ENCODE data around the gene CASKIN2. TPM values are rescaled to one million over a fixed set of nuclear protein-coding genes. Genes with fewer than 3 reads are reported as not detected.

CASKIN2 gene
- total RNA-seq, 1 experiment from 2014 or later, result 19.2 TPM

DNA sequence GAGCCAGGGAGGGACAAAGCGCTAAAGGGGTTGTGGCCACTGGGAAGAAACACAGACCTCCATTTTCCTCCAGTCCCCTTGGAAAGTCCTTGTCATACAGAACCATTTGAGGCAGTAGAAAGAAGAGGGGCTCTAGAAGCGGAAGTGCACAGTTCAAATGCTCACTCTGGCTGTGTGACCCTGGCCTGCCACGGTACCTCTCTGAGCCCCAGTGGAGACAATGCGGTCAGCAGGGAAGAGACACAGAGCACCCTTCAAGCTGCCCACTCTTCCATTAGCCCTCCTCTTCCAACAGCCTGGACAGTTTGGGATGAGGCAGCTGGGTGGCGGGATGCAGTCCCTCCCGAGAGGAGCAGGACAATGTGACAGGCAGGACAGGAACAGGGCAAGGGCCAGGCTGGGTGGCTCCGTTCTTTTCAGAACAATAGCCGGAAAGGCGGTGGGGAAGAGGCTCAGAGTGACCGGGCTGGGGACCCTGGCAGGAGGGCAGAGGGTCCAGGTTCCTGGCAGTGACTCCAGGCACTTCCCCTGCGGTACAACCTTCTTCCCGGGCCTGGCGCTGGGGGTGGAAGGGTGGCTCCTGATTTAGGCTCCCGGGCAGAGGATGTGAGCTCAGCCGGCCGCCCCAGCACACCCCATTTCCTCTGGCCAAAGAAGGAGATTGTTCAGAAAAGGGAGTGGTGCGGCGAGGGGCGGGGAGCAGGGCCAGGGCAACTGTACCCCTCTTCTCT, 5.6 kb downstream of the CASKIN2 start:
- BruUV-seq (replicated peaks), result no TSS peak
- Mint-ChIP-seq H3K9me3 (ENCODE audit: unreplicated experiment) (no peaks in the 10 kb centered on the region), H3K4me1 (ENCODE audit: insufficient read depth, unreplicated experiment) (peaks cover 10% of the 10 kb centered on the region), H3K36me3 (ENCODE audit: insufficient read depth, unreplicated experiment) (peaks cover 41% of the 10 kb centered on the region), H3K4me3 (ENCODE audit: unreplicated experiment) (no peak overlapping the region), H3K27me3 (ENCODE audit: insufficient read depth, unreplicated experiment) (no peaks in the 10 kb centered on the region), H3K27ac (ENCODE audit: low read depth, unreplicated experiment) (no peak overlapping the region)
- POLR2A ChIA-PET, result interaction anchor here (0.8 kb wide), 1 partner anchor 54 kb away, joined by 3 read pairs; no protein-coding TSS in a partner anchor
- CTCF ChIA-PET, result no interaction called here
- intact Hi-C loops (cut with micrococcal nuclease), result no loop called here
- TF ChIP-seq, protein P1, sequence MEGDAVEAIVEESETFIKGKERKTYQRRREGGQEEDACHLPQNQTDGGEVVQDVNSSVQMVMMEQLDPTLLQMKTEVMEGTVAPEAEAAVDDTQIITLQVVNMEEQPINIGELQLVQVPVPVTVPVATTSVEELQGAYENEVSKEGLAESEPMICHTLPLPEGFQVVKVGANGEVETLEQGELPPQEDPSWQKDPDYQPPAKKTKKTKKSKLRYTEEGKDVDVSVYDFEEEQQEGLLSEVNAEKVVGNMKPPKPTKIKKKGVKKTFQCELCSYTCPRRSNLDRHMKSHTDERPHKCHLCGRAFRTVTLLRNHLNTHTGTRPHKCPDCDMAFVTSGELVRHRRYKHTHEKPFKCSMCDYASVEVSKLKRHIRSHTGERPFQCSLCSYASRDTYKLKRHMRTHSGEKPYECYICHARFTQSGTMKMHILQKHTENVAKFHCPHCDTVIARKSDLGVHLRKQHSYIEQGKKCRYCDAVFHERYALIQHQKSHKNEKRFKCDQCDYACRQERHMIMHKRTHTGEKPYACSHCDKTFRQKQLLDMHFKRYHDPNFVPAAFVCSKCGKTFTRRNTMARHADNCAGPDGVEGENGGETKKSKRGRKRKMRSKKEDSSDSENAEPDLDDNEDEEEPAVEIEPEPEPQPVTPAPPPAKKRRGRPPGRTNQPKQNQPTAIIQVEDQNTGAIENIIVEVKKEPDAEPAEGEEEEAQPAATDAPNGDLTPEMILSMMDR (IDR thresholded peaks at IDR 0.05; ENCODE audit: unreplicated experiment), result no peak
- DNase-seq (ENCODE audit: unreplicated experiment), result no peak

DNA sequence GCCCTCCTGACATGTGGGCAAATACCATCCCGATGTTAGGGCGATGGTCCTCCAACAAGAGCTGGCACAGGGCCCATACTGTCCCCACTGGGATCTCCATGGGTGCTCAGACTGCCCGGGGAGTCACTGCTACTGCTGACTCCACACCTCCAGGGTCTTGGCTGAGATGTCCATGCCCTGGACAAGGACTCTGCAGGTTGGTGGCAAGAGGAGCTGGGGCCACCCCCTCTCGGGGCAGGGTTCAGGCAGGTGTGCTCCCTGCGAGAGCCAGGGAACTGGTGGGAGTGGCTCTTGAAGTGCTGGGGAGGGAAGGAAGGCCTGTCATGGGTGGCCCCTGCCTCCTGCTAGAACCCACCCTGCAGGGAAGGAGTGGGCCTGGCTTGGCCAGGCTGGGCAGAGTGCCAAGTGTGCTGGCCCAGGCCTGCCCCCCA, 6.4 kb downstream of the CASKIN2 start:
- H3K9me3 Mint-ChIP-seq (ENCODE audit: unreplicated experiment), result no peaks in the 10 kb centered on the region
- ChIA-PET POLR2A (interaction anchor here (0.8 kb wide), 1 partner anchor 54 kb away, joined by 3 read pairs; no protein-coding TSS in a partner anchor), CTCF (interaction anchor here (1.2 kb wide), 1 partner anchor 124 kb away, joined by 3 read pairs; no protein-coding TSS in a partner anchor)
- DNase-seq (ENCODE audit: unreplicated experiment), result no peak
- no peak overlapping the region for H3K4me3 Mint-ChIP-seq (ENCODE audit: unreplicated experiment)
- intact Hi-C loops (cut with micrococcal nuclease), result no loop called here
- TF ChIP-seq, protein P1 (IDR thresholded peaks at IDR 0.05; ENCODE audit: unreplicated experiment), result no peak
- peaks cover 10% of the 10 kb centered on the region for H3K4me1 Mint-ChIP-seq (ENCODE audit: insufficient read depth, unreplicated experiment)
- BruUV-seq (replicated peaks), result no TSS peak
- H3K36me3 Mint-ChIP-seq (ENCODE audit: insufficient read depth, unreplicated experiment), result peaks cover 39% of the 10 kb centered on the region
- no peaks in the 10 kb centered on the region for H3K27me3 Mint-ChIP-seq (ENCODE audit: insufficient read depth, unreplicated experiment)
- H3K27ac Mint-ChIP-seq (ENCODE audit: low read depth, unreplicated experiment), result no peak overlapping the region

DNA sequence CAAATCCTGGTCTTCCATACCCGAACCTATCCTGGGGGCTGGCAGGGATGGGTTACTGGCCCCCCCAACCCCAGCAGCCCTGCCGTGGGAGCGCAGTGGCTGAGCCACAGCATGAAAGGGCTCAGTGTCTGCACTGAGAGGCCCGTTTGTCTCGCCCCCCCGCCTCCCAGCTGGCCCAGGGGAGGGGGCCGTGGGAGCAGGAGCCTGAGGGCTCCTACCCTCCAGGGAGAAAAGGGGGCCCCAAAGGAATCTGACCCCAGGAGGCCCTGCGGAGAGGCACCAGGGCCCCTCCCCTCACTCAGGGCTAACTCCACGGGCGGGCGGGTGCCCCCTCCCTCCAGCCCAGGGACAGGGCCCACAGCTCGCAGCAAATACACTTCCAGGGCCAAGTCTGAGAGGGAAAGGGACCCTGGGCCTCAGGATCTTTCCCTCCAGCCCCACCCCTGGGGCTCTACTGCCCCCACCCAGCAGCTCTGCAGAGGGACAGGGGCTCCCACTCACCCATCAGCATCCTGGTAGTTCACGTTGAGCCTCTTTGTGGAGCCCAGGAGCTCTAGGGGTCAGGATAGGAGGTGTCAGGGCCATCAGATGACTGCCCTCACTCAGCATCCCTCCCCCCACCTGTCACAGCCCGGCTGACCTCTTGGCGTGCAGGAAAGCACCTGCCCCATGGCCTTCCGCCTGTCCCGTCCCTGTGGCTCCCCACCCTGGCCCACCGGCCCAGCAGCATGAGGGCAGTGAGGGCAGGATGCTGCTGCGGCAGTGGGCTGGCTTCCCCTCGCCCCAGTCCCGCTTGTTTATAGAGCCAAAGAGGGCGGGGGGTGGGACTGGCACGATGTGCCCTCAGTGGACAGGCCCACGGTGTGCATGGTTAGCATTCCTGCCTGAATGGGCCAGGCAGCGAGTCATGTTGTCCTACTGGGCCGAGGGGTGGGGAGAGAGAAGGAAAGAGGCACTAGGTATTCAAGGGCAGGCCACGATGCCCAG, 7.3 kb downstream of the CASKIN2 start:
- H3K27ac Mint-ChIP-seq (ENCODE audit: low read depth, unreplicated experiment), result no peak overlapping the region
- BruUV-seq (replicated peaks), result no TSS peak
- H3K9me3 Mint-ChIP-seq (ENCODE audit: unreplicated experiment), result no peaks in the 10 kb centered on the region
- H3K4me1 Mint-ChIP-seq (ENCODE audit: insufficient read depth, unreplicated experiment), result peaks cover 10% of the 10 kb centered on the region
- H3K27me3 Mint-ChIP-seq (ENCODE audit: insufficient read depth, unreplicated experiment), result no peaks in the 10 kb centered on the region
- DNase-seq (ENCODE audit: unreplicated experiment), result no peak
- TF ChIP-seq, protein P1 (IDR thresholded peaks at IDR 0.05; ENCODE audit: unreplicated experiment), result no peak
- ChIA-PET CTCF (interaction anchor here (0.6 to 1.2 kb wide), 2 partner anchors 115 to 124 kb away, joined by 3 read pairs; no protein-coding TSS in a partner anchor), POLR2A (interaction anchor here (0.8 kb wide), 1 partner anchor 50 kb away, joined by 3 read pairs; no protein-coding TSS in a partner anchor)
- H3K36me3 Mint-ChIP-seq (ENCODE audit: insufficient read depth, unreplicated experiment), result peaks cover 33% of the 10 kb centered on the region
- no peak overlapping the region for H3K4me3 Mint-ChIP-seq (ENCODE audit: unreplicated experiment)
- intact Hi-C loops (cut with micrococcal nuclease), result no loop called here

DNA sequence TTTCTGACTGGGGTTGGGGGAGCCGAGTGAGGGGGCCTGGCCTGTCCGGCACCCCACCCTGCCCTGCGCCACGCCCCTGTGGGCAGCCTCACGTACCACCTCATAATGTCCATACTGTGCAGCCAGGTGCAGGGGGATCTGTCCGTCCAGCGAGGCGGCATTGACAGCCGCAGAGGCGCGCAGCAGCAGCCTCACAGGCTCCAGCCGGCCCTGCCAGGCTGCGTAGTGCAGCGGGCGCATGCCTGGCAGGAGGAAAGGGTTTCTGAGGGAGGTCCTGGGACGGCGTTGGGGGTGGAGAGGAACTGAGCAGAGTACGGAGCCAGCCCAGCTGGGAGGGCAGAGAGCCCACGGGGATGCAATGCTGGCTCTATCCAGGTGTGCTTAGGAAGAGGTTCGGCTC, 8.4 kb downstream of the CASKIN2 start:
- Mint-ChIP-seq H3K4me3 (ENCODE audit: unreplicated experiment) (no peak overlapping the region), H3K9me3 (ENCODE audit: unreplicated experiment) (no peaks in the 10 kb centered on the region), H3K4me1 (ENCODE audit: insufficient read depth, unreplicated experiment) (peaks cover 10% of the 10 kb centered on the region), H3K27me3 (ENCODE audit: insufficient read depth, unreplicated experiment) (no peaks in the 10 kb centered on the region), H3K36me3 (ENCODE audit: insufficient read depth, unreplicated experiment) (peaks cover 34% of the 10 kb centered on the region), H3K27ac (ENCODE audit: low read depth, unreplicated experiment) (no peak overlapping the region)
- no peak for DNase-seq (ENCODE audit: unreplicated experiment)
- no TSS peak for BruUV-seq (replicated peaks)
- CTCF ChIA-PET, result no interaction called here
- TF ChIP-seq, protein P1 (IDR thresholded peaks at IDR 0.05; ENCODE audit: unreplicated experiment), result no peak
- intact Hi-C loops (cut with micrococcal nuclease), result no loop called here
- POLR2A ChIA-PET, result interaction anchor here (0.6 to 0.8 kb wide), 2 partner anchors 49 to 101 kb away, joined by 3 read pairs; partner anchors contain the start of gene GRB2
